HAP-1 (cell line): ENCODE measurements around the gene SLC30A3.

Experiments
- DNase-seq, 2 experiments: peaks; one replicate each; pipeline ENCODE4 v3.0.0-alpha.2; 2016 to 2020; ENCODE audit warnings: low spot score in 2 of 2
- H3K27me3 ChIP-seq: fragments of 250-450 bp; sonication (Bioruptor Pico); 2 replicates; pipeline ENCODE4 v1.5.1; 2020; ENCODE audit warnings: low read depth, mild to moderate bottlenecking, moderate library complexity
- H3K36me3 ChIP-seq: fragments of 250-450 bp; sonication (Bioruptor Pico); replicated peaks from 2 replicates; pipeline ENCODE4 v1.5.1; 2020; ENCODE audit warnings: mild to moderate bottlenecking
- H3K4me1 ChIP-seq: fragments of 250-450 bp; sonication (Bioruptor Pico); 2 replicates; pipeline ENCODE4 v1.5.1; 2020; ENCODE audit warnings: mild to moderate bottlenecking
- H3K4me3 ChIP-seq: fragments of 250-450 bp; sonication (Bioruptor Pico); 2 replicates; pipeline ENCODE4 v1.5.1; 2020; ENCODE audit warnings: mild to moderate bottlenecking, moderate library complexity
- H3K9me3 ChIP-seq: fragments of 250-450 bp; sonication (Bioruptor Pico); 2 replicates; pipeline ENCODE4 v1.5.1; 2020; ENCODE audit warnings: mild to moderate bottlenecking, moderate library complexity
- in situ Hi-C: fragments of 300-500 bp; cut with MboI; formaldehyde crosslinking; loops from 3 replicates; pipeline ENCODE4 v1.14.3; 2020; ENCODE audit warnings: low sequenced_read_pairs, inconsistent platforms, mixed read lengths

SLC30A3 gene

GRCh38 chr2:27221166-27221565, 41.7 kb downstream of the SLC30A3 start:
- H3K27me3 ChIP-seq, result no peaks in the 10 kb centered on the region
- no peak for DNase-seq
- no peak overlapping the region for H3K4me3 ChIP-seq
- H3K36me3 ChIP-seq, result peaks cover 94% of the 10 kb centered on the region
- in situ Hi-C loops, result no loop called here
- H3K9me3 ChIP-seq, result no peaks in the 10 kb centered on the region
- H3K4me1 ChIP-seq, result peaks cover 21% of the 10 kb centered on the region

GRCh38 chr2:27220091-27220490, 42.8 kb downstream of the SLC30A3 start:
- Histone ChIP-seq H3K27me3 (no peaks in the 10 kb centered on the region), H3K9me3 (no peaks in the 10 kb centered on the region), H3K4me1 (peaks cover 21% of the 10 kb centered on the region), H3K4me3 (no peak overlapping the region), H3K36me3 (peaks cover 91% of the 10 kb centered on the region)
- peak in 1 of 2 experiments; percentile 25 for DNase-seq
- in situ Hi-C loops, result no loop called here

- in situ Hi-C loops, result no loop called here
- DNase-seq, result no peak
- peaks cover 88% of the 10 kb centered on the region for H3K36me3 ChIP-seq
- H3K4me3 ChIP-seq, result peak overlapping the region; percentile 68; the same call in 1 of the 2 replicates
- H3K4me1 ChIP-seq, result peaks cover 21% of the 10 kb centered on the region
- no peaks in the 10 kb centered on the region for H3K27me3 ChIP-seq
- no peaks in the 10 kb centered on the region for H3K9me3 ChIP-seq
These were observed 43.8 kb downstream of the SLC30A3 start for GRCh38 chr2:27219091-27219490.

- Histone ChIP-seq H3K36me3 (peaks cover 86% of the 10 kb centered on the region), H3K4me1 (peaks cover 21% of the 10 kb centered on the region), H3K27me3 (no peaks in the 10 kb centered on the region), H3K4me3 (peak overlapping the region; percentile 68), H3K9me3 (no peaks in the 10 kb centered on the region)
- in situ Hi-C loops, result no loop called here
- no peak for DNase-seq
These were observed 44.2 kb downstream of the SLC30A3 start for GRCh38 chr2:27218614-27219013.

- peaks cover 79% of the 10 kb centered on the region for H3K36me3 ChIP-seq
These were observed 45.4 kb downstream of the SLC30A3 start, which contains the start of gene CAD for GRCh38 chr2:27217173-27218121. Gene CAD (plus strand): TSS chr2:27217369. CDS start chr2:27217552, 183 bp downstream.

GRCh38 chr2:27216416-27217137, 46.3 kb downstream of the SLC30A3 start:
- no peaks in the 10 kb centered on the region for H3K9me3 ChIP-seq
- H3K4me1 ChIP-seq, result peaks cover 30% of the 10 kb centered on the region
- DNase-seq, result no peak
- no peaks in the 10 kb centered on the region for H3K27me3 ChIP-seq
- in situ Hi-C loops, result no loop called here
- H3K36me3 ChIP-seq, result peaks cover 71% of the 10 kb centered on the region
- peak overlapping the region; percentile 68 for H3K4me3 ChIP-seq

More at GRCh38 chr2:27217173-27218121, 45.4 kb downstream of the SLC30A3 start, which contains the start of gene CAD:
- H3K4me1 ChIP-seq, result peaks cover 30% of the 10 kb centered on the region
- H3K4me3 ChIP-seq, result peak within 1 kb of the TSS; percentile 68
- H3K27me3 ChIP-seq, result no peaks in the 10 kb centered on the region
- peak; percentile 84 to 93 for DNase-seq
- no peaks in the 10 kb centered on the region for H3K9me3 ChIP-seq
- in situ Hi-C loops, result no loop called here

- Histone ChIP-seq H3K9me3 (no peaks in the 10 kb centered on the region), H3K27me3 (no peaks in the 10 kb centered on the region), H3K36me3 (peaks cover 55% of the 10 kb centered on the region), H3K4me3 (no peak overlapping the region), H3K4me1 (peaks cover 34% of the 10 kb centered on the region)
- in situ Hi-C loops, result no loop called here
- DNase-seq, result no peak
These were observed 47.9 kb downstream of the SLC30A3 start for GRCh38 chr2:27214941-27215340.

GRCh38 chr2:27212626-27213471, 50.0 kb downstream of the SLC30A3 start:
- Histone ChIP-seq H3K9me3 (no peaks in the 10 kb centered on the region), H3K4me3 (peak overlapping the region; percentile 73), H3K4me1 (peaks cover 31% of the 10 kb centered on the region), H3K36me3 (peaks cover 47% of the 10 kb centered on the region), H3K27me3 (no peaks in the 10 kb centered on the region)
- peak; percentile 13 to 30 for DNase-seq
- in situ Hi-C loops, result no loop called here

- Histone ChIP-seq H3K36me3 (peaks cover 51% of the 10 kb centered on the region), H3K4me1 (peaks cover 31% of the 10 kb centered on the region), H3K9me3 (no peaks in the 10 kb centered on the region), H3K4me3 (peak within 1 kb of the TSS; percentile 73), H3K27me3 (no peaks in the 10 kb centered on the region)
- in situ Hi-C loops, result no loop called here
- DNase-seq, result peak; percentile 85 to 89
These were observed 50.8 kb downstream of the SLC30A3 start, which contains the start of the genes ATRAID and SLC5A6 for GRCh38 chr2:27211943-27212625. Gene ATRAID (plus strand): TSS chr2:27212041. CDS start chr2:27212369, 328 bp downstream. Gene SLC5A6 (minus strand): TSS chr2:27212268. CDS start chr2:27207650, 4,618 bp downstream.

- Histone ChIP-seq H3K9me3 (no peaks in the 10 kb centered on the region), H3K4me1 (peaks cover 25% of the 10 kb centered on the region), H3K36me3 (peaks cover 52% of the 10 kb centered on the region), H3K27me3 (no peaks in the 10 kb centered on the region), H3K4me3 (peak overlapping the region; percentile 73)
- DNase-seq, result peak in 1 of 2 experiments; percentile 79
- in situ Hi-C loops, result no loop called here
These were observed 51.5 kb downstream of the SLC30A3 start for GRCh38 chr2:27211241-27211942.

GRCh38 chr2:27209621-27210401, 53.0 kb downstream of the SLC30A3 start:
- no peak for DNase-seq
- Histone ChIP-seq H3K9me3 (no peaks in the 10 kb centered on the region), H3K27me3 (no peaks in the 10 kb centered on the region), H3K4me1 (peaks cover 25% of the 10 kb centered on the region), H3K36me3 (peaks cover 55% of the 10 kb centered on the region), H3K4me3 (no peak overlapping the region)
- in situ Hi-C loops, result no loop called here
